Placental pericyte (primary cell): ENCODE results near the gene ACOT6. TPM values are rescaled to one million over a fixed set of nuclear protein-coding genes. Genes with fewer than 3 reads are reported as not detected.

Experiments
- small RNA-seq: library from RNA; depleted of rRNA; stranded (forward); fragments of <200 nt; gene quantifications from one replicate; pipeline ENCODE3, GENCODE V24; 2012; ENCODE audit warnings: low replicate concordance
- total RNA-seq: library from RNA; depleted of rRNA; stranded (reverse); fragments of >200 nt; gene quantifications from 2 replicates; pipeline ENCODE4 v1.2.3, GENCODE V29; 2012

ACOT6 gene
- total RNA-seq = 0.14 TPM in 1 of 2 replicates, not detected in the other

GRCh38 chr14:73612339-73613045, at the start of gene ACOT6:
TSS of gene ACOT6 (plus strand) at chr14:73612517. CDS start at chr14:73612572, 55 bp downstream.

GRCh38 chr14:73569185-73569958, 42.9 kb upstream of the ACOT6 start, which contains the start of gene ACOT2:
TSS of gene ACOT2 (plus strand) at chr14:73569213. CDS start at chr14:73569241, 28 bp downstream.

GRCh38 chr14:73591690-73592449, 20.4 kb upstream of the ACOT6 start, which contains the start of gene ACOT4:
TSS of gene ACOT4 (plus strand) at chr14:73591873. CDS start at chr14:73591960, 87 bp downstream.

GRCh38 chr14:73644531-73645247, 32.4 kb downstream of the ACOT6 start, which contains the start of gene DNAL1:
TSS of gene DNAL1 (plus strand) at chr14:73644986. CDS start at chr14:73645040, 54 bp downstream.

Small RNA genes lying within 50 kb of the gene (small RNA-seq; reads per million reads assigned to genes)
- not detected for gene RNU6-240P

Other genes with a start within 250 kb of the ACOT6 start
- 63.7 and 95.5 TPM in 2 replicates for gene NUMB, start 154.0 kb upstream of the ACOT6 start, total RNA-seq
- 16.9 and 29.2 TPM in 2 replicates for gene RIOX1, start 121.6 kb upstream of the ACOT6 start, total RNA-seq
- gene ACOT1, start 75.4 kb upstream of the ACOT6 start, total RNA-seq = 6.7 and 17.3 TPM in 2 replicates
- gene HEATR4, start 53.6 kb upstream of the ACOT6 start, total RNA-seq = under 0.01 TPM in 1 of 2 replicates, not detected in the other
- 19.3 and 47.9 TPM in 2 replicates for gene ACOT2, start 43.3 kb upstream of the ACOT6 start, total RNA-seq
- 0.57 and 1.5 TPM in 2 replicates for gene ACOT4, start 20.6 kb upstream of the ACOT6 start, total RNA-seq
- gene DNAL1, start 32.5 kb downstream of the ACOT6 start, total RNA-seq = 9.4 and 10.3 TPM in 2 replicates
- 28.1 and 28.4 TPM in 2 replicates for gene PNMA1, start 101.9 kb downstream of the ACOT6 start, total RNA-seq
- gene PTGR2, start 239.3 kb downstream of the ACOT6 start, total RNA-seq = 3.1 and 4.3 TPM in 2 replicates